HG03571 (cell line): ENCODE results near the gene NTPCR.
A peak's percentile ranks its signal among the peaks of the same experiment; 100 is the strongest.
"Not testable (repeated sequence)": the region's sequence is repeated elsewhere in the genome, so short reads cannot be mapped to it uniquely, and the experiment has no call there.

Experiments used
- ATAC-seq: cut with Tn5 transposase; IDR thresholded peaks from one replicate; pipeline ENCODE4 v1.9.1; 2021; ENCODE audit not compliant: unreplicated experiment

NTPCR gene, protein sequence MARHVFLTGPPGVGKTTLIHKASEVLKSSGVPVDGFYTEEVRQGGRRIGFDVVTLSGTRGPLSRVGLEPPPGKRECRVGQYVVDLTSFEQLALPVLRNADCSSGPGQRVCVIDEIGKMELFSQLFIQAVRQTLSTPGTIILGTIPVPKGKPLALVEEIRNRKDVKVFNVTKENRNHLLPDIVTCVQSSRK

DNA sequence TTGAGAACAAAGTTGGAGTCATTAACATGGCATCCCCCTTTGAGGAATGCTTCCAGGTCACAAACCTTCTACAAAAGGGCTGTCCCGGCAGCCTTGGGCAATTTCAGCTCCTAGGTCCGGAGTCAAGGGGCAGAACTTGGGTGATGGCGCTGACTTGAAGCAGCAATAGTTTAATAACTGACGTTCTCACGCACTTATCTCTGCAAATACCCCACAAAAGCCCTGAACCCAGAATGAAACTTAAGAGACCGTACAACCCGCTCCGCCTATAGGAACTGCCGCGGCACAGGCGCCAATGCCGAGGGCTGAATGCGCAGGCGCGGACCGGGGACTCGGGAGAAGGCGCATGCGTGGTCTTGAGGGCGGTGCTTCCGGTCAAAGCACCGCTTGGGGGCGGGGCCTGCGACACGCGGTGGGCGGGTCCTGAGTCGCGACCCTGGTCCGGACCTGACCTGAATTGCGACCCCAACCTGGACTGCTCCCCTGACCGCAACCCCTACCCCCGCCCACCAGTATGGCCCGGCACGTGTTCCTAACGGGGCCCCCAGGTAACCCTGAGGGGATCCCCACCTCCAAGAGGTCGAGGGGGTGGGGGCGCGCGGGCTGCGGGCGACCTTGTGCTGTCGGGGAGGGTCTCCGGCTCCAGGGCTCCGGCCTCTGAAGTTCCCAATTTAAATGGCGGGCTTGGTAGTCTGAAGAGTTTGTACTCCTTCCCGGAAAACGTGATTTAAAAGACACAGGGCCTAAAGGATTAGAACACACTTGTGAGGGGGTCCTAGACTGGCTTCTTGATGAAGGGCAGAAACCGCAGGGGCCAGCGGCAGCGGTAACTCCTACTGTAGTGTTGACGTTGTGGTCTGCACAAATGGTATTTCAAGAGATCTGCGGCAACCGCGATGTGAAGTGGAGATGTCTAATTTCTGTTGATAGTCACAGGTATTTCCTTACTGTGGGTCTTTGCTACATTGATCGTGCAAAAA lies at the start of gene NTPCR:
Gene NTPCR, plus strand, starts transcription at position 415 of the 980 bp plus-strand sequence. Its CDS starts 100 bp downstream, at position 515.
- ATAC-seq, result peak; percentile 80

DNA sequence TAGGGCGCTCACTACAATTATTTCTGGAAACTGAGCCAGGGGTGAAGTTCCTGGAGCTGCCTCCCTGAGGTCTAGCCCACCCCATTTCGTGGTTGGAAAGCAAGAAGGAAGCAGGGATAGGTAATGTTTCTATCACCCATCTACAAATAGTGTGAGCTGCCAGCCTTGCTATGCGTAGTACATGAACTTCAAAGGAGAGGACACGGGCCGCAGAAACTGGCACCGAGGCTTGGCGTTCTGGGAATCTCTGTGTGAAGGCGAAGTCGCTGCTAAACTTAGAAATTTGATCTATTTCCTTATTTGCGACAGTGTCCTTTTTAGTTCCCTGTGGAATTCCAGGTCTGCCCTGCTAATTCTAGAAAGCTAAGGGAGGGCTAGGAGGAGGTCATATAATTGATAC lies 49.6 kb upstream of the NTPCR start:
- ATAC-seq, result no peak

DNA sequence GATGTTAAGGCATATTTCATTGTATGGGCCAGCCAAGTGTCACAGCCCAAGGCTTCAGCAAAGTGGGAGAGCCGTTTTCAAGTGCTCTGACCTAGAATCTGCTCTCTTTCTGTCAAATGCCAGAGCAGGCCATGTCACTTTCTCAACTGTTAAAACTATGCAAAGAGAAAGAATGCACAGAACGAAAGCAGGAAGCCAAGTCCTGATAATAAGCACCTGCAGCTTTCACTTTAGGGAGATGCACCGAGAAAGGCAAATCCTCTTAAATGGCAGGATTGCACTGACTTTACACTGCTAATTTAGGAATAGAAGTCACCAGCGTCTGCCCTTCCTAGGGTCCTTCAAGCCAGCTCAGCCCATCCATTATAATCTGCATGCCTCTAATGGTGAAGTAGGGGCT lies 49.2 kb upstream of the NTPCR start:
- no peak for ATAC-seq

DNA sequence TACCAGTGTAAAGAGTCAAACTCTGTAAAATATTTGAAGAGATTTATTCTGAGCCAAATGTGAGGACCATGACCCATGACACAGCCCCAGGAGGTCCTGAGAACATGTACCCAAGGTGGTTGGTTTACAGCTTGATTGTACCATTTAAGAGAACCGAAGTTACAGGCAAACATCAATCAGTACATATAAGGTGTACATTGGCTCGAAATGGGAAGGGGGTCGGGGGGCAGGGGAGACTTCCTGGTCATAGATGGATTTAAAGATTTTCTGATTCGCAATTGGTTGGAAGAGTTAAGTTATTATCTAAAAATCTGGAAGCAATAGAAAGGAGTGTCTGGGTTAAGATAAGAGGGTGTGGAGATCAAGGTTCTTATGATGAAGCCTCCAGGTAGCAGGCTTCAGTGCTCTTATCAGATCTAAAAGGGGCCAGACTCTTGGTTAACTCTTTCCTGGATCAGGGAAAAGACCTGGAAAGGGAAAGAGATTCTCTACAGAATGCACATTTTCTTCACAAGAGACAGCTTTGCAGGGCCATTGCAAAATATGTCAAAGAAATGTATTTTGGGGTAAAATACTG lies 47.5 kb upstream of the NTPCR start:
- no peak for ATAC-seq

DNA sequence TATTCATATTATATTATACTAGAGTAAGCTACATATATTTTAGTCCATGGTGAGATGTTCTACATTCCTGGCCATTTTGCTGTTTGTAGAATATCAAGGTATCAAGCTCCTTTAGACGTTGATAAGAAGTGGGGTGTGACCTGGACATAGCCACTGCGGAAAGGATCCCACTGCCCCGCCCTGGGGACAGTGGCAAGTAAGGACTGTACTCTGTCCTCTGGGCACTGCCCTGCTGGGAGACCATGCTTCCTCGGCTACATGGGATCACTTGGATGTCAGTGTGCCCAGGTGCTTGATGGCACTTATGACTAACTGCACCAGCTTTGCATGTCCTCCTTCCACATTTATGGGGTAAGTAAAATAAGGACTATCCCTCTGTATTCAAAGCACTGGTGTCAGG lies 46.3 kb upstream of the NTPCR start:
- ATAC-seq, result no peak

DNA sequence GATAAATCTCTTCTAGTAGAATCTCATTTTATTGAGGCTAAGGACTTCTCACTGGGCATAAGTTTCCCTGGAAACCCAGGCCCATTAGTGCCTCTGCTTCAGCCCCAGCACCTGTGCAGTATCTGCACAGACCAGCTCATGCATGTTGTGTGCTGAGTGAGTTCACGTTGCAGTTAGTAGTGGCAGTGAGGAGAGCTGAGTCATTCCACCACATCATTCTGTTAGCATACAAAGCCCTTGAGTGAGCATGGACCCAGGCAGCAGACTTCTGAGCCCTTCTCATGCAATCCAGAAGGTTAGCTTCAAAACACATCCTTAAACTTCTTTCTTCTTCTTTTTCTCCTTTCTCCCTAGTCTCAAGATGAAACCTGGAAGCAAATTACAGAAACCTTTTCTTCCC lies 45.8 kb upstream of the NTPCR start:
- ATAC-seq, result no peak

DNA sequence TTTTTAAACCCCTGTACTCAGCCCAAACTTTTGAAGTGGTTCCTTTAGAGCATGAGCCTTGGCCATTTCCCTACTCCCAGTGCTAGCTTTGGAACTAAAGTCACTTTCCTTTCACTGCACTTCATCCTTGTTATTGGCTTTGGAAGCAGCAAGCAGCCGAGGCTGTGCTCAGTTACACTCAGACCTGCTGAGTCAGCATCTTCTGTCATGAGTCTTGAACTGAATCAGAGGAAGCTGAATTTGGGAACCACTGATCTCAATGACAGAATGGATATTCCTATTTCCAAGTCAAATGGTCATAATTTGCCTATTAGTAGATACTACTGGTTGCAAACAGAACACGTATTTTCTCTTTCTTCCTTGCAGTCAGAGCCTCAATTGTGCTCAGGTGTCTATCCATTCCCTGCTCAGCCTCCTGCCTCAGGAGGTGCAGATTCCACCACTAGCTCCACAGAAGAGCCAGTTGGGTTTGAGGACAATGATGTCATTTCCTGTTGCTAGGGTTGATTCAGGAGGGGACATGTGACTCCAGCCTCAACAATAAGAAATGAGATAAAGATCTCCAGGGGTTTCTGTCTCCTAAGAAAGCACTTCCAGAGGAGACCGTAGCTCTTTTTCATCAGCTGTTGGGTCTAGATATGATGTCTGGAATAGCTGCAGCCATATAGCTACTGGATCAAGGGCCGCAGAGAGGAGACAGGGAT lies 44.9 kb upstream of the NTPCR start:
- ATAC-seq, result no peak

DNA sequence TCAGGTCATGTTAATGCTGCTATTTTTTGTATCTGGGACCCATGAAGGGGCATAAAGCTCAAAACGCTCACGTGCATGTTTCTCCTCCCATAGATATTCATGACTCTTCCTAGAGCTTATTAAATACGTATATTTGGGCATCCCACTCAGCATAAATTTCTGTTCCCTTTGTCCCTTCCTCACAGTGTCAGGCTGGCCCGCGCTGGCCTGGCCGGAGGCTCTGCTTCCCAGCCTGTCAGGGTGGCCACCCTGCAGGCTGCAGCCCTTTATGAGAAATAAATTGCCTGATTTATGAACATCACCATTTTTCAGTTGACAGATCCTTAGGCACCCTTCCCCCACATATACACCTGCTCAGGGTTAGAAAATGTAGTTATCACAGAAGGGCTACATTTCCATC lies 44.0 kb upstream of the NTPCR start:
- ATAC-seq, result no peak

DNA sequence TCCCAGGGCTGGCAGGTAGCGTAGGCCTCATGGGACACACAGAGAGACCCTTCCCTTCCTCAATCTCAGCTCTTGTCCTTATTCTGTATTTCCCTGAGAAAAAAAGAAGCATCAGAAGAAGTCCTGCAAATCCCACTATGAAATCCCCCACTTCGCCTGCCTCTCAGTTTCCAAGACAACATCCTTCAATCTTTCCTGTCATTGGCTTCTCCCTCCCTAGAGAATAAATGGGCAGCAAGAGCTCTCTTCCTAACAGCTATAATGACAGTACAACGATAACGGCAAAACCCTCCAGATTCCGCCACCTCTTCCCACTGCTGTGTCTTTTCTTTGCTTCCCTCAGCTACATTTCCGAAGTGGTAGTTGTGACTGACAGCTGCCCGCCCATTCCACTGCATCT lies 41.6 kb upstream of the NTPCR start:
- no peak for ATAC-seq

DNA sequence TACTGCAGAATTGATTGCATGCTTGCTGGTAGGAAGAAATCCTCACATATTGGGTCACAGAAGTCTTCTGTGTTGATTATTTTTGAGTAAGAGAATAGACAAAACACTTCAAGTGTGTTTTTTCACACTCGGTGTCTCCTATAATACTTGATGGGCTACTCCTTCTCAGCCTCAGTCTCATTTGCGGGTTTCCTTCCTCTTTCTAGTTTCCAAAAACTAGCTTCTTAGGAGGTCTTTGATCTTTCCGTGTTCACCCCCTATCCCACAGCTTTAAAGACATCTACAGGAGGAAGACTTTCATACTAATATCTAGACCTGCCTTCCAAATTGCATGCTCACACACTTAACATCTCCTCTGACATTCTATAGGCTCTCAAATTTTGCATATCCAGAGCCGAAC lies 40.7 kb upstream of the NTPCR start:
- ATAC-seq, result no peak

DNA sequence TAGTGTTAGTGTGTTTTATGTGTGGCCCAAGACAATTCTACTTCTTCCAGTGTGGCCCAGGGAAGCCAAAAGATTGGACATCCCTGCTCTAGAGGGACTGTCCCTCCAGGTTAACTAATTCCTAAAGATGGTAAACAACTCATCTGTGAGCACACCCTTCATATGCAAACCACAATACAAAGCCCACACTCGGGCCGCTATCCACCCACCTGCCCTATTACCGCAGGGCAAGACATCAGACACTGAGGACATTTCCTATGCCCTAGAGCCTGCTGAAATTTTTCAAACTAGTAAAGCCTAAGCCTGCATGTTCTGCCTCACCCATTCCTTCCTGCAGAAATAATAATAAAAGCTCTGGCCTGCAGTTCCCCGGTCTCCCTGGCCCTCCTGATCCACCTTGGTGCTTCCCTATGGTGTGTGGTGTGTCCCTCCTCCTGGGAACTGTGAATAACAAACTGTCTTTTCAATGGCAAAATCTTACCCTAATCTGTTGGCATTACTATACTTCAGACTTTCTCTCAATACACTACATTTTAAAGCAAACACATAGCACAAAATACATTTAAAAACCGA lies 39.3 kb upstream of the NTPCR start:
- no peak for ATAC-seq

DNA sequence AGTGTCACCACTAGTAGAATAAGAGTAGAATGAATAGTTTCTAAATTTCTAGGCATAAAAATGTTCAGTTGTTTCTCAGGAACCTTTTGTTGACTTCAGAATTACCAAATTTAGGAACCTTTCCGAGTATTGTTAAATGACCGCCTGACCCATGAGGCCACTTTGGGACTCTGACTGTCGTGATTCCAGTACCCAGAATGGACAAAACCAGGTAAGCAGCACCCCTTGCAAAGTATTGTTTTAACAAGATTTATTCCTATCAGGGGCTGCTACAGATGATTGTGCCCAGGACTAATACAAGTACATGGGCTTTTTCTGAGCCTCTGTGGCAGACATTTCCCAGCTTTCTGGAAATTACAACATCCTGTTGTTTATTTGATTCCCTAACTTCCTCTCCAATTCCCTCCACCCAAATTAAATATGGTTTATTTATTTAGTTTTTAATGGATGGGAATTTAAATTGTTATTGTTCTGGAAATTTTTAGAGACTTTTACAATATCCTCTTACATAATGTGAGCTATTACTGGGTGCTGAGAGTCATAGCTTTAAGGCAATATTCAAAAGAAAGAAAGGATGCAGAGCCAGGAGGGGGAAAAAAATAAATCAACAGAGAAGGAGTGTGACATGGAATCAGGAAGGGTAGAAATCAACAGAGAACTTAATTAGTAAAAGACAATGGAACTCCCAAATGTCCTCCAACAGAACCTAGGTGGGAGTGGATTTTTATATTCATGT lies 37.4 kb upstream of the NTPCR start:
- ATAC-seq, result no peak

DNA sequence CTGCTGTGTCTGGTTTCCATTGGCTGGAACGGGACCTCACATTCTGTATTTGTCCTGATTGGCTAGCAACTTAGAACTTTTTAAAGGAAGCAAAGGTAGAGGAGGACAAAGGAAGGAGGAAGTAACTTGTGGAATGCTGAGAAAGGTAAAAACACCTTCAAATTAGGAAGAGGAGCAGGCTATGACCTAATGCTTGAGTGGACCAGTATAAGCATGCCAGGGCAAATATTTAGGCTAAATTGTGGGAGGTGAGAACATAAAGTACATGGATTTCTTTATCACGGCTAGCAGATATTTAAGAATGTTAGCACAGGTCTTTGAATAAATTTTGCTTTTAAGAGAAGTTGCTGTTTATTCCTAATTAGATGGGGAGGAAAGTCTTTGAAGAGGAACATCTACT lies 36.1 kb upstream of the NTPCR start:
- not testable (repeated sequence) for ATAC-seq

DNA sequence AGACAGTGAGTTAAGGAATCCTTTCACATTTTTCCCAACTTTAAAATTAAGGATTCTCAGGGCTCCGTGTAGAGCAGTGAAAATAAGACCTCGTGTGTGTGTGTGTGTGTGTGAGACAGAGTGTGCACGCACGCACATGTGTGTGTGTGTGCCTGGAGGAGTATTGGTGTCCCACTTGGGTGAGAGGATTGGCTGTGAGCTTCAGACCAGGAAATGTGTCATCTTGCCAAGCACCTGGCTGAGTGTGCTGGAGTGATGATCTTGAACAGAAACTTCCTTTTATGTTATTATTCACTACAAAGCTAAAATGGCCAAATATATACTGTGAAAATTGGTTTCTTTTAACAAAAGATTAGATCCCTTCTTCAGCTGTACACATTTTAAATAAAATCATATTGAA lies 35.2 kb upstream of the NTPCR start:
- ATAC-seq, result no peak

DNA sequence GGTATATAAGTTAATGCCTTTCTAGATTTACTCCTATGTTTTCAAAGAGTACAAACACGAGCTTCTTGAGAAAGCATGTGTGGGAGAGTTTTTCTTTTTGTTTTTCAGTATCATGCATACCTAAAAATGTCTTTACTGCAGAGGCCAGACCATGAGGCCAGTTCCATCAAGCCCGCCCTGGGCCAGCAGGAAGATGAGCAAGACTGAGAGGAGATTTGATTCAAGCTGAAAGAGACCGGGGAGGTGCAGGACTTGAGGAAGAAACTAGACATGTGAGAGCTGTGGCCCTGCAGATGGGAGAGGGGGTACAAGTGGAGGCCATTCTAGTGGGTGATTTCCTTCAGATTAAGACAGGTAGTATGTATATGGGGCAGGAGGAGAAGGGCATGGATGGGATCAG lies 33.4 kb upstream of the NTPCR start:
- no peak for ATAC-seq

DNA sequence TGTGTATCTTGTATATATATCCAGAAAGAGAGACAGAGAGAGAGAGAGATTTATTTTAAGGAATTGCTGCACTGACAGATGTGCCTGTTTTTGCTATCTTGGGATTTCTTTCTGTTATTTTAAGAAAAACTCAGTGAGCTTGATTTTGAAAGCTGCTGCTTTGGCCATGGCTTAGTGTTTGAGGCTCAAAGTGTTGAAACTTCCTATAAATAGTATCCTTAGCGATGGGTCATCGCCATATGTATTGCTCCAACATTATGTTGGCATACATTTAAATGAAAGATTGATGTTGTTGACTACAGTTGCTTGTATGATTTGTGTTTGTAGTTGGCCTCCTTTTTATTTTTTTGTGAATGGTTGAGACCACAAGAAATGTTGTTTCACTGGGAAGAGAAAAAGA lies 29.0 kb upstream of the NTPCR start:
- ATAC-seq, result no peak

DNA sequence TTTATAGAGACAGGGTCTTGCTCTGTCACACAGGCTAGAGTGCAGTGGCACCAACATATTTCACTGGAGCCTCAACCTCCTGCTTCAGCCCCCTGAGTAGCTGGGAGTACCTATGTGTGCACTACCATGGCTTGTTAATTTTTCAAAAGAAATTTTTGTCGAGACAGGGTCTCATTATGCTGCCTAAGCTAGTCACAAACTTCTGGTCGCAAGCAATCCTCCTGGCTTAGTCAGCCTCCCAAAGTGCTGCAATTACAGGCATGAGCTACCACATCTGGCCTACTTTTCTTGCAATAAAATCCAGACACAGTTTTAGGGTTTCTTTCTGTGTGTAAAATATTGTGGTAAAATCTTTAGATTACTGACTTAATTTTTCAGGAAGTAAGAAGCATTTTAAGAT lies 27.9 kb upstream of the NTPCR start:
- no peak for ATAC-seq

DNA sequence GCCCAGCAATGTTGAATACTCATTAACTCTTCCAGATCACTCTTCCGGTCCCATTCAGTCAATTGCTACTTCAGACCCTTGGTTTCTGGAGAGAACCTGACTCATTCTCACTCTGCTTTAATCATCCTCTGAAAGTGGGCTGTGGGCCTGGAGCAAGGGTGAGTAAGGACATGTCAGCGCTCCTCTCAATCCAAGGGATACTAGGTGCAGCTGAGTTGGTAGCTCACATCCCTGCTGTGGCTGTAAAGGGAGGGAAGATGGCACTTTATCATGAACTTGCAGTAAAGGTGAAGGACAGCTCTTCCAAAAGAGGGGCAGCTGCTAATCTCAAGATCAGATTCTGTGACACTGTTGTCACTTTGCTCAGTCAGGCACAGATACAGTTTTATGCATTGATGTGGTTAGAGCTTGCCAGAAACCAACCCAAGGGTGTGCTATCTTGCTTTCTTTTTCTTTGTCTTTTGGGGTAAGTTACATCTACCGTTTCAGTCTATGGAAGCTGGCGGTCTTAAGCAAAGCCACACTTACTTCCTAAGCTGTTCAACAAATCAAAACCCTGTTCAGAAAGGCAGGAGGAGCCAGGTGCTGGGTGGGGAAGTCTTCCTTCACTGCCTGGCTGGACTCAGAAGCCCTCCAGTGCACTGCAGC lies 26.5 kb upstream of the NTPCR start:
- no peak for ATAC-seq

DNA sequence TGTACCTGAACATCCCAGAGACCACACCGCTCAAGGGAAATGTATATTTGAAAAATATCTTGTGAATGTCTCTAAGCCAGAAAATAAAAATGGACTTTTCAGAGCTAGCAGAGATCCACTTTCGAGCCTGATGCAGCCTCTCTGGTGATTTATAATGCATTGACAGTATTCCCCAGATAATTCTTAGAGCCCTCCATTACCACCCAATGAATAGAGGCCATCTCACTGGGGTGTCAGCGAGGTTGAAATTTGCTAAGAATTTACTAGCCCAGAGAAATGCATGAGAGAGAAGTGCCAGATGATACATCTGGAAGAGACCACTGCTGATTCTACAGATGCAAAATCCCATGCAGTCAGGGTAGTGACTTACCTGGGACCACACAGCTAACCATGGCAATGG lies 25.5 kb upstream of the NTPCR start:
- ATAC-seq, result no peak
